Keratinocyte (primary cell): ENCODE measurements around the gene TLR8.

Experiments
- CTCF ChIP-seq, 3 experiments: IDR thresholded peaks in 1 of 3; conservative IDR thresholded peaks in 1 of 3; optimal IDR thresholded peaks in 1 of 3; 2 replicates in 2 of 3; 3 replicates in 1 of 3; pipeline versions ENCODE3 to v1.5.1; 2011; ENCODE audit warnings: low read length in 3 of 3, mild to moderate bottlenecking in 3 of 3, moderate library complexity in 2 of 3, control low read depth in 1 of 3, inconsistent platforms in 1 of 3; ENCODE audit not compliant: insufficient read depth in 2 of 3; ENCODE audit errors: extremely low read depth in 1 of 3
- EZH2 ChIP-seq: IDR thresholded peaks from one replicate; pipeline ENCODE4 v1.6.1; 2012; ENCODE audit warnings: inconsistent platforms, mild to moderate bottlenecking, low read length, moderate library complexity

GRCh38 chrX:12866451-12867377 lies 39.7 kb upstream of the TLR8 start, which contains the start of gene TLR7:
- no peak for TF ChIP-seq CTCF (optimal IDR thresholded peaks at IDR 0.05 in 1 of 3, IDR thresholded peaks at IDR 0.05 in 1 of 3, conservative IDR thresholded peaks at IDR 0.05 in 1 of 3; ENCODE audit: extremely low read depth in 1 of 3, insufficient read depth in 2 of 3, low read length in 3 of 3)
- TF ChIP-seq EZH2: no peak
